NCI-H2029 treated with DMSO at 0.1 percent for 48 hours (cell line): ENCODE data around the gene XRN2.

ENCODE experiments used
- DNase-seq: peaks from one replicate; lab custom pipeline; 2025; lab: John Stamatoyannopoulos, UW

The XRN2 gene

GRCh38 chr20:21301940-21302663 is 1.0 kb upstream of the XRN2 start:
- no peak for DNase-seq

- no peak for DNase-seq
Observed at GRCh38 chr20:21302664-21303060, 469 bp upstream of the XRN2 start.

GRCh38 chr20:21303872-21304586 is 898 bp downstream of the XRN2 start:
- no peak for DNase-seq

- no peak for DNase-seq
Observed at GRCh38 chr20:21308340-21308739, 5.2 kb downstream of the XRN2 start.

GRCh38 chr20:21309678-21310467 is 6.7 kb downstream of the XRN2 start:
- no peak for DNase-seq

GRCh38 chr20:21312813-21313474 is 9.8 kb downstream of the XRN2 start:
- no peak for DNase-seq

GRCh38 chr20:21315138-21315537 is 12.0 kb downstream of the XRN2 start:
- no peak for DNase-seq

- DNase-seq: no peak
Observed at GRCh38 chr20:21322083-21322710, 19.1 kb downstream of the XRN2 start.

DNA sequence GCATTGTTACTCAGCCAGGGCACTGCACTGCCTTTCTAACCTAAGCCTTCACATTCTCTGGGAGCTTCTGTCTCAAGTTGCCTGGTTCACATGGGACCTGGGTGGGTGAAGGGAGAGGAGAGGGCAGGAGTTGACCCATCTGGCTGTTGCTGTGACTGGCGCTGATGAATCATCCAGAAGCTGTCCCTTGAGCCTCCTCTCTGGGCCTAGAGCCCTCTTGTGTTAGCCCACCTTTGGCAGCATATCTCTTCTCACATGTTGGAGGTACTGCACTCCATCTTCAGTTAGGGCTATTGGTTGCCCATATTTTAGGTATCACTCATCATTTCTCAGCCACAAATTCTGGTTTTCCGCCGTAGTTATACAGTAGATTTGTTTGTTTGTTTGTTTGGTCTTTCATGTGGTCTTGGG is 19.8 kb downstream of the XRN2 start:
- DNase-seq: no peak

DNA sequence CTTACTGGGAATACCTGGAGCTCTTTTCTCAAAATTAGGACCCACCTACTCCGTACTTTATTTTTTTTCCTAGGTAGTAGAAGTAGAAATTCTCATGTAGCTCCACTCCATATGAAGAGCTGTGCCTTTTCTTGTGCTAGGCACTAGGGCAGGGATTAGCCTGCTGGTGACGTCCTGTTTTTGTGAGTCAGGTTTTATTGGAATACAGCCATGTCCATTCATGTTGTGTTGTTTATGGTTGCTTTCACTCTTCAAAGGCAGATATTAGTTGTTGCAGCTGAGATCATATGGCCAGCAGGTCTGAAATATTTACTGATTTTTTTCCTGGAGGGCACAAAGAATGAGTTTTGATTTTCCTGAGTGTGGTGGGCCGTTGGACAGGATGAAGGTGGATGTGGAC is 20.5 kb downstream of the XRN2 start:
- DNase-seq: no peak

DNA sequence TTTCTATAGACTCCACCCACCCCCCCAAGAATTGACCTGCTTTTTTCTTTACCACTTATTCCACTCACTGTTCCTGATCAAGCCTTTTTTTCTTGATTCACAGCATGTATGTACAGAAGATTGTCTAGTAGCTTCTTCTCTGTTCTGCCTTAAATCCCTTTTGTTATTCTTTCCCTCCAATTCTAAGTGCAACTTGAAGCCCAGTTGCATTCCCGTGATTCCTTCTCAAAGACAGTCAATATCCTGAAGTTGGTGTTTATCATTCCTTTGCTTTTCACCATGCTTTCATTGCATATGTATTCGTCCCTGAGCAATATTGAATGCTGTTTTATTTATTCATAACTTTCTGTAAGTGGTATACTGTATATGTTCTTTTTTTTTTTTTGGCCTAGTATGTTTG is 21.0 kb downstream of the XRN2 start:
- no peak for DNase-seq

- DNase-seq: no peak
Observed at GRCh38 chr20:21325296-21325695, 22.2 kb downstream of the XRN2 start.

- no peak for DNase-seq
Observed at GRCh38 chr20:21326700-21327099, 23.6 kb downstream of the XRN2 start.

- DNase-seq: no peak
Observed at GRCh38 chr20:21336455-21337151, 33.5 kb downstream of the XRN2 start.

DNA sequence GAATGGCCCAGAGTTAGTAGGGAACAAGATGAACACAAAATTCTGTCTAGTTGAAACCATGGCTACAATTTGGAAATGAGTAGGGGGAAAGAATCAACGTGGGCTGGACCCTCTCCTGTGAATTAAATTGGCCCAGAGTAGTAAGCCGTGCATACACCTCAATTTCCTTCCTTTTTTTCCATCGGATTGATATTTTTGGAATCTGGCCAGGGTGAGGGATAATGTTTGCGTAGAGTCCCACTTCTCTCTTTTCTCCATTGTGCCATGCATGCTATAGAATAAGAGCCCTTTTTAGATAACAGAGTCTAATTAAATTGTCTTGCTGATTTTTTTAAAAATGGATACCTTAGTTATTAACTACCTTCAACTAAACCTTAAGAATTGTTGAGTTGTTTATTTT is 35.2 kb downstream of the XRN2 start:
- no peak for DNase-seq

DNA sequence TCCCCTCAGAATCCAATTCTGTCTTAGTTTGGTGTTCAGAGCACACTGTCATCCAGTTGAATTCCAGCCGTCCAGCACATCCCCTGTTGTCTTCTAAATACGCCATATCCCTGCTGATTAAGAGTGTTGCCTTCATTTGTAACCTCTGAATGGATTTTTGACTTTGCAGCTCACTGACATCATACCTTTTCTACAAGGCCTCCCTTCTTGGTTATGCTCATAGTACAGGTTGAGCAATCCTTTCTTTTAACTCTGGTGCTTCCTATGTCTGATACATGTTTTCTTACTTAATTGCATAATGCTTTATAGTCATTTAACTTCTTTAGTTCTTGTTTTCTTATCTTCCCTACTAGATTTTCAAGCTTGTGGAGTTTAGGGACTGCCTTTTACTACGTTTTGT is 36.4 kb downstream of the XRN2 start:
- DNase-seq: no peak

DNA sequence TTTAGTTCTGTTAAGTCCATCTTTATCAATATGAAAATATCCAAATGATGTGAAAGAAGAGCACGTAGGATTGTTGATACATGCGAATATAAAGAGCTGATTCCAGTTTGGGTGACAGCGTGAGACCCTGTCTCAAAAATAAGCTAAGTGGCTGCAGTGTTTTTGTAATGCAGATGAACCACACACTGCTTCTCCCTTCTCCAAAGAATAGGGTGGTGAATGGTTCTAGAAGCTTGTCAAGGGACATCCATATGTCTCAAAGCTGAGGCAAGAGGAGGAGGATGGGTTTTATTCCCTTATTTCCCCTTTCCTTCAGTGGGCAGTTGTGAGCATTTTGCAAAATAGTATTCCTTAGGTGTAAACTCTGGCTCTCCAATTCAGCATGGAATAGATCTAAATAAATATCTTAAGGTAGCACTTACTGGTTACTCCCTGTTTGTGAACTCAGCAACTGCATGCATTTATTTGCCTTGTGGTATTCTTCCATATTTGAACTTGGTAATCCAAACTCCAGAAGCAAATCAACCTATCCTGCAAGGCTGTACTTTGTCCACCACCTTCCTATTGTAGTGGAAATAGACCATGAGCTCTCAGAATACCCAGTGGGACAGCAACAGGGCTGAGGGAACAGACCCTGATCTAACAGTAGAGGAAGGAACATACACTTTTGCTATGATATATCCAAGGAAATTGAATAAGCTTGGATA is 38.0 kb downstream of the XRN2 start:
- DNase-seq: no peak

DNA sequence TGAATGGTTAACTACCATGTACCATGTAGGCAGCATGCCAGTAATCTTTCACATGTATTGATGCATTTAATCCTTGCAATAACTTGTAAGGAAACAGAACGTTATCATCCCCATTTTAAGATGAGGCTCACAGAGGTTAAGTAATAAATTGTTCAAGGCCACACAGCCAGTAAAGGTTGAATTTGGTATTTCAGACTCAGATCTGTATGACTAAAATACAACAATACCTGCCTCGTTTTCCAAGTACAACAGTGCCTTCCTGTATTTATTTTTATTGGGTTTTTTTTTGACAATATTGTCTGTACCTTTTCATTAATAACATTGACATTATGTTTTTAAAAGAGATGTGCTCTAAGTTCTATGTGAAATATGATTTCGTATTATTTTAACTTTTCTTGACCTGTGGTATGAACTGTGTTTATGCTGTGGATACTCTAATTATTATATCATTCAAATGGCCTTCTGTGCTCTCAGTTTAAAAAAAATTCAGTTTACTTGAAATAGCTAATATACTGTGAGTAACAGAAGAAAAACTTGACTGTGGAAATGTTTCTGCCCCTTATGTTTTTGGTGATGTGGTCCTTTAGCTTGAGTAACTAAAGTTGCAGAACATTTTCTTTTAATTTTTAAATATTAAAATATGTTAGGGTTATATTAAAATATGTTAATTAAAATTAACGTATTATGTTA is 39.7 kb downstream of the XRN2 start:
- no peak for DNase-seq

DNA sequence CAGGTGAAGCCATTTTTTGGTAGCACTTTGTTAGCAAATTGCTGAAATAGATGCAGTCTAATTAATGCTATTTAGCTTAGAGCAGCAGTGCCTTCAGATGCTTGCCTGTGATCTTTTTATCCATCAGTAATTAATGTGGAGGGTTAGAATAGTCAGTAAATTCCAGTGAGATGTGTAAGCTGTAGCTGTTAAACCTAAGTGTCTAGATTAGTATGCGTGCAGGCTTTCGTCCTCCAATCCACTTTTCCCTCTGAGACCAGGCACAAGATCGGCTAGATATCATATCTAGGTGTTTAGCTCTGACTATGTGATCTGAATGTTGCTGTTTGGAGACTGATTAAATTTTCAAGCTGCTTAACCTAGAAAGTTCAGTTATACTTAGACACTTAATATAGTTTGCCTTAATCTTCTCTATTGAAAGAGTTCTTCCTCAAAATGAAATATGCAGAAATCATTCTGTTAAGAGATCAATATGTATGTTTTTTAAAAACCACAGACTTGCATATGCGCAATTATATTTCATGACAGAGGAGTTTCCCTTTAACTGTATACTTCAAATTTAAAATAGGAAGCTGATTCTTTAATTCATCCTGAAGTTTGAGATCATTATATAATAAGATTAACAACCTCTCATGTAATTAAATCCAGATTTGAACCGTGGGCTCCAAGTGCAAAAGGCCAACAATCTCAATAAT is 41.2 kb downstream of the XRN2 start:
- no peak for DNase-seq
